Measurements from ENCODE around the gene SV2B. TPM values are rescaled to one million over a fixed set of nuclear protein-coding genes. Genes with fewer than 3 reads are reported as not detected.

SV2B gene
- total RNA-seq, 1 donor from 2014 or later = 1.2 TPM

DNA sequence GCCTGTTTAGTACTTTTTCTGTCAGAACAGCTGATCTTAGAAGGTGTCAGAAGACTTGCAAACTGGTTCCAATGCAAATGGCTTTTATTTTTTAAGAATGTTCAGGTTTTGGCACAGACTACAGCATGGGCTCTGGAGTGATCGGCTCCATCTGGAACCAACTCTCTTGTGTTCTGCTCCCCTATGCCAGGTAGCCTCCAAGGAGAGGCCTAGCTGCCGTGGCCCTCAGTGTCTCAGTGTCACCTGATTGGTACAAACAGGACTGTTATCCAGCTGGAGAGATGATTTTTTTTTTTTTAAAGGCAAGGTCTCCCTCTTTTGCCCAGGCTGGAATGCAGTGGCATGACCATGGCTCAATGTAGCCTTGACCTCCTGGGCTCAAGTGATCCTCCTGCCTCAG is 183.1 kb downstream of the SV2B start:
- TF ChIP-seq, protein P1, sequence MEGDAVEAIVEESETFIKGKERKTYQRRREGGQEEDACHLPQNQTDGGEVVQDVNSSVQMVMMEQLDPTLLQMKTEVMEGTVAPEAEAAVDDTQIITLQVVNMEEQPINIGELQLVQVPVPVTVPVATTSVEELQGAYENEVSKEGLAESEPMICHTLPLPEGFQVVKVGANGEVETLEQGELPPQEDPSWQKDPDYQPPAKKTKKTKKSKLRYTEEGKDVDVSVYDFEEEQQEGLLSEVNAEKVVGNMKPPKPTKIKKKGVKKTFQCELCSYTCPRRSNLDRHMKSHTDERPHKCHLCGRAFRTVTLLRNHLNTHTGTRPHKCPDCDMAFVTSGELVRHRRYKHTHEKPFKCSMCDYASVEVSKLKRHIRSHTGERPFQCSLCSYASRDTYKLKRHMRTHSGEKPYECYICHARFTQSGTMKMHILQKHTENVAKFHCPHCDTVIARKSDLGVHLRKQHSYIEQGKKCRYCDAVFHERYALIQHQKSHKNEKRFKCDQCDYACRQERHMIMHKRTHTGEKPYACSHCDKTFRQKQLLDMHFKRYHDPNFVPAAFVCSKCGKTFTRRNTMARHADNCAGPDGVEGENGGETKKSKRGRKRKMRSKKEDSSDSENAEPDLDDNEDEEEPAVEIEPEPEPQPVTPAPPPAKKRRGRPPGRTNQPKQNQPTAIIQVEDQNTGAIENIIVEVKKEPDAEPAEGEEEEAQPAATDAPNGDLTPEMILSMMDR (IDR thresholded peaks at IDR 0.05) = no peak
- DNase-seq = no peak
- no peak for ATAC-seq
- H3K27ac ChIP-seq = no peak overlapping the region
- no peaks in the 10 kb centered on the region for H3K36me3 ChIP-seq
- no peaks in the 10 kb centered on the region for H3K4me1 ChIP-seq
- H3K27me3 ChIP-seq (ENCODE audit: low read depth) = no peaks in the 10 kb centered on the region
- no peak overlapping the region for H3K4me3 ChIP-seq
- intact Hi-C loops (cut with DNase I) = no loop called here
- no peaks in the 10 kb centered on the region for H3K9me3 ChIP-seq

- no peak for ATAC-seq
- Histone ChIP-seq H3K36me3 (no peaks in the 10 kb centered on the region), H3K4me1 (no peaks in the 10 kb centered on the region), H3K9me3 (no peaks in the 10 kb centered on the region), H3K4me3 (no peak overlapping the region), H3K27ac (no peak overlapping the region), H3K27me3 (ENCODE audit: low read depth) (no peaks in the 10 kb centered on the region)
- TF ChIP-seq, protein P1 (IDR thresholded peaks at IDR 0.05) = no peak
- intact Hi-C loops (cut with DNase I) = no loop called here
- no peak for DNase-seq
Measured at GRCh38 chr15:91284758-91285466, 184.9 kb downstream of the SV2B start.

GRCh38 chr15:91289324-91289723 is 189.3 kb downstream of the SV2B start:
- Histone ChIP-seq H3K36me3 (no peaks in the 10 kb centered on the region), H3K4me3 (no peak overlapping the region), H3K9me3 (no peaks in the 10 kb centered on the region), H3K27ac (no peak overlapping the region), H3K27me3 (ENCODE audit: low read depth) (no peaks in the 10 kb centered on the region), H3K4me1 (no peaks in the 10 kb centered on the region)
- no peak for ATAC-seq
- TF ChIP-seq, protein P1 (IDR thresholded peaks at IDR 0.05) = peak; percentile 15
- DNase-seq = no peak
- intact Hi-C loops (cut with DNase I) = no loop called here

- H3K9me3 ChIP-seq = no peaks in the 10 kb centered on the region
- H3K36me3 ChIP-seq = no peaks in the 10 kb centered on the region
- no peaks in the 10 kb centered on the region for H3K4me1 ChIP-seq
- ATAC-seq (no peak), DNase-seq (no peak)
- H3K27ac ChIP-seq = no peak overlapping the region
- H3K4me3 ChIP-seq = no peak overlapping the region
- TF ChIP-seq, protein P1 (IDR thresholded peaks at IDR 0.05) = no peak
- intact Hi-C loops (cut with DNase I) = no loop called here
- H3K27me3 ChIP-seq (ENCODE audit: low read depth) = no peaks in the 10 kb centered on the region
Measured at GRCh38 chr15:91290553-91290952, 190.5 kb downstream of the SV2B start.

DNA sequence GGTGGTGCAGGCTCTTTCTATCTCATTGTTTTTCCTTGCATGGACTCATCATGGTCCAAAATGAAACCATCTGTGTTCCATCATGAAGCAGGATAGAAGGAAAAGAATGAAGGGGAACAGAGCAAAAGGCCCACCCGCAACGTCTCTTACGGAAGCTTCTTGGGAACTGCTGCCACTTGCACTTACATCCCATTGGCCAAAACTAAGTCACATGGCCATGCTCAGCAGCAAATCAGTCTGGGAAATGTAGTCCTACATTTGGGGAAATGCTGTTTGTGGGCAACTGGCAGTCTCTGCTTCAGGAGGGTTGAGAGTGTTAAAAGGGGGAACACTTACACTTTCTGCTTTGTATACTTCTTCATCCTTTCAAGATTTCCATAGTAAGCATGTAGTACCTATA is 191.6 kb downstream of the SV2B start:
- TF ChIP-seq, protein P1 (IDR thresholded peaks at IDR 0.05) = no peak
- no peaks in the 10 kb centered on the region for H3K36me3 ChIP-seq
- H3K4me3 ChIP-seq = no peak overlapping the region
- H3K27me3 ChIP-seq (ENCODE audit: low read depth) = no peaks in the 10 kb centered on the region
- intact Hi-C loops (cut with DNase I) = no loop called here
- no peaks in the 10 kb centered on the region for H3K4me1 ChIP-seq
- no peak overlapping the region for H3K27ac ChIP-seq
- H3K9me3 ChIP-seq = no peaks in the 10 kb centered on the region
- DNase-seq (no peak), ATAC-seq (peak in 1 of 2 donors; percentile 40)

Measured in lower lobe of right lung (tissue), 2 donors.